Measurements from ENCODE around the gene IGF1R.
A peak's percentile ranks its signal among the peaks of the same experiment; 100 is the strongest.

IGF1R gene

GRCh38 chr15:98803228-98804056 is 155.1 kb downstream of the IGF1R start:
- H3K4me3 ChIP-seq (ENCODE audit: low read depth, low read length) = no peak overlapping the region
- DNase-seq (ENCODE audit: low read depth) = peak; percentile 47
- no peak for TF ChIP-seq CTCF (conservative IDR thresholded peaks at IDR 0.05; ENCODE audit: low read depth, low read length)

GRCh38 chr15:98804057-98804380 is 155.7 kb downstream of the IGF1R start:
- TF ChIP-seq CTCF (conservative IDR thresholded peaks at IDR 0.05; ENCODE audit: low read depth, low read length) = peak; percentile 48
- no peak overlapping the region for H3K4me3 ChIP-seq (ENCODE audit: low read depth, low read length)
- DNase-seq (ENCODE audit: low read depth) = peak; percentile 44

GRCh38 chr15:98805434-98806274 is 157.3 kb downstream of the IGF1R start:
- peak; percentile 35 for TF ChIP-seq CTCF (conservative IDR thresholded peaks at IDR 0.05; ENCODE audit: low read depth, low read length)
- DNase-seq (ENCODE audit: low read depth) = peak; percentile 21
- H3K4me3 ChIP-seq (ENCODE audit: low read depth, low read length) = no peak overlapping the region

- no peak for DNase-seq (ENCODE audit: low read depth)
- no peak for TF ChIP-seq CTCF (conservative IDR thresholded peaks at IDR 0.05; ENCODE audit: low read depth, low read length)
- no peak overlapping the region for H3K4me3 ChIP-seq (ENCODE audit: low read depth, low read length)
Observed at GRCh38 chr15:98806275-98806895, 158.0 kb downstream of the IGF1R start.

- no peak for TF ChIP-seq CTCF (conservative IDR thresholded peaks at IDR 0.05; ENCODE audit: low read depth, low read length)
- H3K4me3 ChIP-seq (ENCODE audit: low read depth, low read length) = no peak overlapping the region
- DNase-seq (ENCODE audit: low read depth) = peak; percentile 89
Observed at GRCh38 chr15:98807262-98807661, 158.9 kb downstream of the IGF1R start.

GRCh38 chr15:98809273-98809672 is 160.9 kb downstream of the IGF1R start:
- no peak for TF ChIP-seq CTCF (conservative IDR thresholded peaks at IDR 0.05; ENCODE audit: low read depth, low read length)

More at GRCh38 chr15:98809273-98809672, 160.9 kb downstream of the IGF1R start:
- no peak overlapping the region for H3K4me3 ChIP-seq (ENCODE audit: low read depth, low read length)
- DNase-seq (ENCODE audit: low read depth) = no peak

All from choroid plexus epithelial cell (primary cell).